HG02588 (cell line): ENCODE data around the gene MCC.
A peak's percentile ranks its signal among the peaks of the same experiment; 100 is the strongest.
"Not testable (repeated sequence)": the region's sequence is repeated elsewhere in the genome, so short reads cannot be mapped to it uniquely, and the experiment has no call there.

ENCODE experiments used
- ATAC-seq: cut with Tn5 transposase; IDR thresholded peaks from one replicate; pipeline ENCODE4 v1.9.1; 2021; ENCODE audit warnings: mild to moderate bottlenecking, moderate library complexity; ENCODE audit not compliant: unreplicated experiment

Gene MCC

DNA sequence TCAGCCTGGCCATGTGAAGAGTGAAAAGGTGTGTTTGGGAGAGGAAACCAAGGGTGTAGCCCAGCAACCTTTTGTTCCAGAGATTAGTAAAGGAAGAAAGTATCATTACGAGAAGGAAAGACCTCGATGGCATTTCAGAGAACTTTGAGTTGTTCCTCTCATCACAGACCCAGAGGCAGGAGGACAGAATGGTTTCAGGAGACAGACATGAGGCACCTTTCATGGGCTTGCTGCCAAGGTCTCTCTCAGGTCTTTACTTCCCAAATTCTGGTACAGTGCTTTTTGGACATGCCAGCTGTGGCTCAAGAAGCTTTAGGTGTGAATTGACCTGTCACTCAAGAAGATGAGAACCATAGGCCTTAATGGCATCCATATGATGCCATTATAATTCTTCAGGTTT lies 2.8 kb upstream of the MCC start:
- ATAC-seq: no peak

DNA sequence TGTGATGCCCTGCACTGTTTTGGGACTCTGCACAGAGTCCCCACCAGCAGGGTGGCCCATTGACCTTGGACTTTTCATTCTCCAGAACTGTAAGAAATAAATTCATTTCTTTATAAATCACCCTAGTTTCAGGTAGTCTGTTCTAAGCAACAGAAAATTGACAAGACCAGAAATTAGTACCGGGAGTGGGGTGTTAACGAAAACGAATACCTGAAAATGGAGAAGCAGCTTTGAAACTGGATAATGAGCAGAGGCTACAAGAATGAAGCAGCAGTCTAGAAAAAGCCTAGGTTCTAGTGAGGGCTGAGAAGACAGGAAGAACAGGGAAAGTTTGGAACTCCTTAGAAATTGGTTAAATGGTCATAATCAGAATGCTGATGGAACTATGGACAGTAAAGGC lies 2.1 kb upstream of the MCC start:
- ATAC-seq: no peak

DNA sequence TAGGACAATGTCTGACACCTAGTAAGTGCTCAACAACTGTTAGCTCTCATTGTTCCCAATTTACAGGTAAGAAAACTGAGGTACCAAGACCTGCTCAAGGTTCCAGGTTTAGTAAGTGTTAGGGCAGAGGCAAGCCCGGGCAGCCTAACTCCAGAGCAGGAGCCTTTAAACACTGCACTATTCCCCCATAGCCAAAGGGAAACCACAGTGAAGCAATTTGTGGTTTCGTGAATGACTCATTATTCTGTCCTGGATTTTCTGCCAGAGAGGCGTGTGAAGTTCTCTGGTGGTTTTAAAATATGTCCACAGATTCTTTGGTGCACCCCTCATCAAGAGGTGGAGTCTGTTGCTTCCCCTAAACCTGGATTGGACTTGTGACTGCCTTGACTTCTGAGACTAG lies 1.0 kb upstream of the MCC start:
- peak; percentile 53 for ATAC-seq

DNA sequence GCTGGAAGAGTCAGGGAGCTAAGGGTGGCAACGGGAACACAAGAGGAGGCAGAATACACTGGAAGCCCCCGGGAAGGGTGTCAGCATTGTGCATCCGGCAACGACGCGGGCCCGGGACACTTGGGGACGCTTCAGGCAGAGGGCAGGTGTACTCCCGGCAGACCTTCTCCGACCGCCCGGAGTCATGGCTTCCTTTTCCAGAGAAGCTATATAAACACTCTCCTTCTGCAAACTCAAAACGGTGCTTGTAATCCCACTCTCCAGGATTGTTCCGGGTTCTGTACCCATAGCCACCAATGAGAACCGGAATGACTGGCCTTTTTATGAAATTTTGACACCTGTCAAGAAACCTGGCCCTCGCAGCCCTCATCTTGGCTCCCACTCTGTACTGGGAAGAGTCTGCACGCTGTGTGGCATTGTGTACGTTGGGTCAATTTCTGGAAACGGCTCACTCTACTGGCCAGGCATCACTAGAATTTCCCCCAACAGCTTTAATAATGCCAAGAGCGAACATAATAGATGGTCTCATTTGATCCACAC lies 462 bp upstream of the MCC start:
- ATAC-seq: no peak

DNA sequence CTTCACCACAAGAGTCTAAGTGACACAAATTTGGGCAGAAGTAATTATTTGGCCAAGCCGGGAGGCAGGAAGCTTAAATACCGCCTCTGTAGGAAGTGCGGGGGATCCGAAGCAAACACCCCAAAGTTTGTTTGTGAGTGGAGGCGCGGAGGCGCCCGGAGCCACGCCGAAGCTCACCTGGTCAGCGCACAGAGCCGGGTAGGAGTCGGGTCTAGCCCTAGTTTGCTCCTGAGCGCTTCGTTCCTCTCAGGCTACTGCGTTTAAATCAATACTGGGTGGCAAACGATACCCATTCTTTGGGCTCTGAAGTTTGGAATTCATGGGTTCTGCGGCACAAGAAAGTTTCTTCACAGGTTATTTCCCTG lies 855 bp downstream of the MCC start:
- ATAC-seq: no peak

DNA sequence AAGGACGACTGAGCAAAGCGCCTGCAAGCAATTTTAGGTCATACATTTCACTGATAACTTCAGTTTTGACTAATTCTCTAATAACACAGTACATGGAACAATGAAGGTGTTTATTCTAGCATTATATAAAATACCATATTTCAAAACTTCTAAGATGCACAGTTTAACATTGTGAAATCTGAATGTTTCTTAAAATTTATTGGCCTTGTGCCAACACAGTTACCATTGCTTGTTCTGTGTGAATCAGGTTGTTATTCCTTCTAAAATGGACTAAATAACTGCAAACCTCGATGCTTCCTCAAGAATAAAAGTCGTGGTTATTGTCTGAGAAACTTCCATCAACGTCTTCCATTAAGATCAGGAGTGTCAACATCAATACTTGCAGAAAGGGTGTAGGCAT lies 8.0 kb downstream of the MCC start:
- no peak for ATAC-seq

DNA sequence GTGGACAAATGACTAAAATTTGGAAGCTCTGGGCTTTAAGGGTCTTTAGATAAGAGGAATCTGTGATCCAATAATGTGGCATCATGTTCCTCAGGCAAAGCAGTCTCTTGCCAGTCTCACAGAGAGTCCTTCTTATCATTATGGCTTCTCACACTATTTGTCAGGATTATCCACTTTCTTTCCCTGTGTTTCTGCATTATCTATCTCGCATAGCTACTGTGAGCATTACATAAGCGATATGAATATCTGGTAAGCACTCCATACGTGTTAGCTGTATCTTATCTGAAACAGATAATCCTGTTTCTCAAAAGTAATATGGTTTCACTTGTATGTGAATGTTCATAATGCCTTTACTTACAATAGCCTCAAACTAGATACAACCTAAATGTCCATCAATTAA lies 9.6 kb downstream of the MCC start:
- no peak for ATAC-seq

DNA sequence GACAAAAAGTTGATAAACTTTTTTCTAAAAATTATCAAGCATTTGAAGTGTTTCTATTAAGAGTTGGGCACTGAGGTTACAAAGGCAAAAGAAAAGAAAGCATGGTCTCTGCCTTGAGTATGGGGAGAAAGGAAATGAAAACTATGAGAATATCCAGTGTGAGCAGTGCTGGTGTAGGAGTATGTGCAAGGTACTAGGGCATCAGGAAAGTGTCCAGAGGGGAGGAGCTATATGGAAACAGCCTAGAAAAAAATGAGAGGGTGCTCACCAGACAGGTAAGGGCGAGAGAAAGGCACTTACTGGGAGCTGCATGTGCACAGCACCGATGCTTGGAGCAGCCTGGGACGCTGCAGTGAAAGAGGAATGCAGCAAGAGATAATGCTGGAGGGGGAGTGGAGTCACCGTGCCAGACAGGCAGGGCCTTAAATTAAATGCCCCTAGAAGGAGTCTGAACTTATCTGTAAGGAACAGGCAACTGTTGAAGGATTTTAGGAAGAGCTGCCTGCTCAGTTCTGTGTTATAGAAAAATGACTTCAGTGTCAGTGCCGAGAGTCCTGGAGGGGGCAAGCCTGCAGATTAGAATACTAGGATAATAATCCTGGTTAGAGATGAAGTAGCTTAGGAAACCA lies 14.0 kb downstream of the MCC start:
- ATAC-seq: no peak

DNA sequence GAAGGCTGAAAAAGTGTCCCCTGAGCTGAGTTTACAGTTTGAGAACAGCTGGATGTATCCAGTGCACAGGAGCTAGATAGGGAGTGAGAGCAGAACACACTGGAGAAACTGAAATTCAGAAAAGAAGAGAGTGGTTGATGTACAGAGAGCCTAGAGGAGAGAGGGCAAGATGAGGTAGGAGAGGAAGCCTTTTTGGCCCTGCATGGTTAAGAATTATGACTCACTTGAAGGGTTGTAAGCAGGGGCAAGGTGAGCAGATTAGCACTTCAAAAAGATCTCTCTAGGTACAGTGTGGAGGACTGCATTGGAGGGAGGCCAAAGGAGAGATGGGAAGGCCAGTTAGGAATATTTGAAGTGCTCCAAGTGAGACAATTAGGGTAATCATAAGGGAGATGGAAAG lies 25.2 kb downstream of the MCC start:
- no peak for ATAC-seq

DNA sequence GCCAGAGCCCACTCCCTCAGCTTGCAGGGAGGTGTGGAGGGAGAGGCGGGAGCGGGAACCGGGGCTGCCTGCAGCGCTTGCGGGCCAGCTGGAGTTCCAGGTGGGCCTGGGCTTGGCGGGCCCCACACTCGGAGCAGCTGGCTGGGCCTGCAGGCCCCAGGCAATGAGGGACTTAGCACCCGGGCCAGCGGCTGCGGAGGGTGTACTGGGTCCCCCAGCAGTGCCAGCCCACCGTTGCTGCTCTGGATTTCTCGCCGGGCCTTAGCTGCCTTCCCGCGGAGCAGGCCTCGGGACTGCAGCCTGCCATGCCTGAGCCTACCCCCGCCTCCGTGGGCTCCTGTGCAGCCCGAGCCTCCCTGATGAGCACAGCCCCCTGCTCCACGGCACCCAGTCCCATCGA lies 31.1 kb downstream of the MCC start:
- not testable (repeated sequence) for ATAC-seq

DNA sequence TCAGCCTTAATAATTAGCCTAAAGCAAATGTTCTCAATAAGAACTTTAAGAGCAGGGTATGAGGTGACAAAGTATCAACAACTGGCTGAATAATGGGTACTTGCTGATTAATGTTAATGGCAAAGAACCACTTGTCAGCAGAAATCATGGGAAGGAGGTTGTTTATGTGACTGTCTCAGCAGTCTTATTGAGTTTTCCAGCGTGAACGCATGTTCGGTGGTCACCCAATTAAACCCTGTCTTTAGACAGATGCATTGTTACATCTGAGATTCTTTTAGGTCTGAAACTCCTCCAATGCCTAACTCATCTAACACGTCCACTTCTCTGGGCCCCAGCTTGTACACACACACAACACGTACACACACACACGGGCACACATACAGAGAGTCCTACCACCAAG lies 35.3 kb downstream of the MCC start:
- no peak for ATAC-seq

DNA sequence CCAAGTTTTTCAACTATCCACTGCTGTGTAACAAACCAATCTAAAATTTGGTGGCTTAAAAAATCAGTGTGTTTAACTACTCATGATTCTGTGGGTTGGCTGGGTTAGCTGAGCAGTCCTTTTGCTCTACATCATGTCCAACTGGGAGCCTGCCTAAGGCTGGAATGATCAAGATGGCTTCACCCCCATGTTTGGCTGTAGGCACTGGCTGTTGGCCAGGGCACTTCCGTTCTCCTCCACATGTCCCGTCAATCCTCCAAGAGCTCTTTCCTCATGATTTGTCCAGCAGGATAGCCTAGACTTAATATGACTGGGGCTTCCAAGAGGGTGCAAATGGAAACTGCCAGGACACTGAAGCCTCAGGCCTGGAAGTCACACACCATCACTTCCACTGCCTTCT lies 36.5 kb downstream of the MCC start:
- ATAC-seq: no peak

DNA sequence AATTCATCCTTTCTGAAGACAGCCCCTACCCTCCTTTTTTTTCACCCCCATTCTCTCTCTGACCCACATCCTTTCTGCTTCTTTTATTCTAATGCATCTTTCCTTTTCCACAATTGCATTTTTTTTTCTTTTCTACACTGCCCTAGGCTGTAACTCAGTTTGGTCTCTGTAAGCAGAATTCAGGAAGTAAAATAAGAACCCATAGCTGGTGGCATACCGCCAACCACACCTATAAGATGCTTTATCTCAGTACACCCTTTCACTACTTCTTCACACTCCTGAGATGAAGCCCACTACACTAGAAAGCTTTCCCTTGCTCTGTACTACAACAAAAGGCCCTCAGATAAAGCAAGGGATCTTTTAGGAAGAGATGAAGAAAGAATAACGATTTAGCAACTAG lies 37.3 kb downstream of the MCC start:
- ATAC-seq: no peak

DNA sequence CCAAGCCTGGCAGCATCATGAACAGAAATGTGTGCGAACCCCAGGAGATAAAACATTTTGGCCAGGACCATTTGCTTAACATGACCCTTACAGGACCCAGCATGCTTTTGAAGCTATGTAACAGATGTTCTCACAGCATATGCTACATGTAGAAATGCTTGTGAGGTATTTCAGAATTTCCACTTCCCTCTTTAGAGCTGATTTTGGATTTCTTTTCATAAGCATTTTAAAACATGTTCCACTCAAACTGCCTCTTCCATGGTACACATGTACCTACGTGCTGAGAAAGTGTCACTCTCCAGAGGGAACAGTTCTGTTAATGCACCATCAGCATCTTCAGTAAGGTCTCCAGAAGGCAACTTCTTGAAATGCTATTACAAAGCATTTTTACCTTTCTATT lies 37.8 kb downstream of the MCC start:
- no peak for ATAC-seq

DNA sequence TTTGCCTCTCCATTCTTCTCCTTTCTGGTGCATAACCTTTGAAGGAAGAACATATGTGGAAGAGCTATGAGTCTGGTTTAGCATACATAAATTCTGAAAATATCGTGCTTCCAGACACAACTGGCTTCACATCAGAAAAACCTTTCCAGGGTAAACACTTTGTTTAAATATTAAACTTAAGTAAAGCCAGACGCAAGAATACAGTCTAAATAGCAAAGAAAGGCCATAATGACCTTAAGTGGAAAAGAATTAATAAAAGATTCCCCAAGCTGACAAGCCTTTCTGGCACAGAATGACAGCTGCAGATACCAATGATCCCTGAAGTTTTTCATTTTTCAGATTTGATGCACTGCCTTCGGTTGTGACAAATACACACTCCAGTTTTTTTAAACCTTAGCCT lies 40.0 kb downstream of the MCC start:
- ATAC-seq: no peak

DNA sequence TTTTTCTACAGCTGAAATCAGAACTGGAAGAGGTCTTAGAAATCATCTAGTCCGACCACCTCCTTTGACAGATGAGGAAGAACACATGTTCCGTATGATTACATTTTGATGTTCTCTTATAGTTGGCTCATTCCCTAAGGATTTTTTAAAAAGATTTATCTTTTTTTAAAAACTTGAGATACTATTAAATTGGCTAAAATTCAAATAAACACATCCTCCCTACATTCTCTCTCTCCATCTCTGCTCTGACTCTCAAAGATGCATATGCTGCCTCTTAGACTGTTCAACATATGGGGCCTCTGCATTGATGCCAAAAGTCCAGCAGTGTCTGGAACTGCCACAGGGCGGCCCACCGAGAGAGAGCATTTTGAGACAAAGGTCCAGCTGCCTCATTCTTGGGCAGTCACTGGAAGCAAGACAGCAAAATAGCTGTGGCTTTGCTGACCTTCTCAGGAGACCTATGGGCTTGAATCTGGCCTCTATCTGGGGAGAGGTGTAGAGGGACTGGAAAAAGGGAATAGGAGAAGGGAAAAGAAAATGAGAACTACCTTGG lies 40.7 kb downstream of the MCC start:
- ATAC-seq: no peak

DNA sequence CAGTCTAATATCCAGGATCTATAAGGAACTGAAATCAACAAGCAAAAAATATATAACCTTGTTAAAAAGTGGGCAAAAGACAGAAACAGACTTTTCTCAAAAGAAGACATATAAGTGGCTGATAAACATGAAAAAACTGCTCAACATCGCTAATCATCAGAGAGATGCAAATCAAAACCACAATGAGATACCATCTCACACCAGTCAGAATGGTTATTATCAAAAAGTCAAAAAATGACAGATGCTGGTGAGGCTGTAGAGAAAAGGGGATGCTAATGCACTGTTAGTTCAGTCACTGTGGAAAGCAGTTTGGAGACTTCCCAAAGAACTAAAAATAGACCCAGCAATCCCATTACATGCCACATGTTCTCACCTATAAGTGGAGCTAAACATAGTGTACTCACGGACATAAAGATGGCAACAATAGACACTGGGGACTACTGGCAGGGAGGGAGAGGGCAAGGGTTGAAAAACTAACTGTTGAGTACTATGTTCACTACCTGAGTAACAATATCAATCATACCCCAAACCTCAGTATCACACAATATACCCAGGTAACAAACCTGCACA lies 41.8 kb downstream of the MCC start:
- ATAC-seq: no peak

DNA sequence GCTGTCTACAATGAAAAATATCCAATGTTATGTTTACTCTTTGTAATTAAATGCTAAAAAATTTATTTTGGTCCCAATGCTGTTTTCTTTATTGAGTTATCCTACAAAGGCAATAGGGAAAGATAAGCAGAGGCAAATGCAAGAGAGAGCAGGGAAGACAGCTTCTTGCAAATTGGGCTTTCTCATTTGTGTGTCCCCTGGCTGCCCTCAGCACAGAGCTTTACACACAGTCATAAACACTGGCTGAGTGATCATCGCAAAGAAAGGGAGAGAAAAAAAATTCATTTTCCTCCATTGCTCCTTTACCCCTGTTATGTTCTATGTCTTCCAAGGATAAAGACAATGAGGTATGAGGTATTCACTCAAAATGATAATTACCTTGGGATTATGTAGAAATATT lies 51.1 kb downstream of the MCC start:
- ATAC-seq: no peak

DNA sequence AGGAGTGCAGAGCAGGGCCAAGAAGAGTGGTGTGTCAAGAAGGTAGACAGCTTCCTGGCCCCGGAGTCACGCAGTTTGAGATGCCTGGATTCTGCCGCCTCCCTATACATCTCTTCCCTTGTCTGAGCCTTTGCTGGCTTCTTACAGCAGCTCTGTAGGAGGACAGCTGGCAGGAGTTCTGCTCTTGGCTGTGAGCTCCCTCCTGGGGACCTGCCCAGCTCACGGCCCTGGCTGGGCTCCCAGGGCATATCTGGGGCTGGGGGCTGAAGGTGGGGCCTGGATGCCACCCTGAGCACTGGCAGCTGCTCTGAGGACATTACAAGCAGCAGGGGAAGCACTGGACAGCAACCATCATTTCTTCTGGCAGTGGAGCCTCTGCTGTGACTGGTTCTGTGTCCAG lies 52.7 kb downstream of the MCC start:
- ATAC-seq: no peak

DNA sequence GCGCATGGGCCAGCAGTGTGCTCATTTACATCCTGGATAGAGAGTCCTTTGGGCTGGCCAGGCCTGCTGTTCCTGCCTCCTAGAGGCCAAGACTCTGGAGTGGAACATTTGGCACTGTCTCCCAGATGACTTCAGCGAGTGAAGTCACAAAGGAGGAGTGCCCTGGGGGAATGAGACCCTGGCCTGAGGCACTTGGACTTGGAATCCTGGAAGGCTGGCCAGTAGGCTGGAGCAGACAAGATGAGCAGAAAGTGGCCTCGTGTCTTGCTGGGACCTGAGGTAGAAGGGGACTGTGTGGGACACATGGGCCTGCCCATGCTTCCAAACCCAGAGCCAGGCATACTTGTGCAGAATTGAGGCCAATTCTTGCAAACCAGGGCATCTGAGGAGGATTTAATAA lies 53.4 kb downstream of the MCC start, which contains the start of gene TSSK1B:
Gene TSSK1B (minus strand): TSS at position 101 of the 400 bp plus-strand sequence. CDS start 150 bp downstream, outside the sequence.
- ATAC-seq: no peak

DNA sequence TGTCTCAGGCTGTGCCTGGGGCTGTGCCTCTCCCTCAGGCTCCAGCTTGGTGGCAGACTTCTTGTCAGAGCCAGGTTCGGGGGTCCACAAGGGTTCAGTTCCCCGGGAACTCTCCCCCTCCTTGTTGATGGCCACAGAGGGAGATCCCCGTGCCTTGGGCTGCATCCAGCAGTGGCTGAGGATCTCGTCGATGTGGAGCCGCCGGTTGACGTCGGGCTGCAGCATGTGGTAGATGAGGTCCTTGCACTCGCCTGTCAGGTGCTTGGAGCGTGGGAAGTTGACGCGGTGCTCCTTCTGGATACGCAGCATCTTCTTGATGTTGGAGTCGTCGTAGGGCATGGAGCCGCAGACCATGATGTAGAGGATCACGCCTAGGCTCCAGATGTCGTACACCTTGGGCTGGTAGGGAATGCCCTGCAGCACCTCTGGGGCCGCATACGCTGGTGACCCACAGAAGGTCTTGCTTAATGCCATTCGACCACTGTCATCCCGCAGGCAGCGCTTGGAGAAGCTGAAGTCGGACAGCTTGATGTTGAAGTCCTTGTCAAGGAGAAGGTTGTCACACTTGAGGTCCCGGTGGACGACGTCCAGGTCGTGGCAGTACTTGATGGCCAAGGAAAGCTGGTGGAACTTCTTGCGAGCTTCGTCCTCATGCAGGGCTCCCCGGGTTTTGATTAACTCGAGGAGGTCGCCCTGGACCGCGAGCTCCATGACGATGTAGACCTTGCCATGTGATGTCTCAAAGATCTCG lies 54.2 kb downstream of the MCC start:
- ATAC-seq: no peak

DNA sequence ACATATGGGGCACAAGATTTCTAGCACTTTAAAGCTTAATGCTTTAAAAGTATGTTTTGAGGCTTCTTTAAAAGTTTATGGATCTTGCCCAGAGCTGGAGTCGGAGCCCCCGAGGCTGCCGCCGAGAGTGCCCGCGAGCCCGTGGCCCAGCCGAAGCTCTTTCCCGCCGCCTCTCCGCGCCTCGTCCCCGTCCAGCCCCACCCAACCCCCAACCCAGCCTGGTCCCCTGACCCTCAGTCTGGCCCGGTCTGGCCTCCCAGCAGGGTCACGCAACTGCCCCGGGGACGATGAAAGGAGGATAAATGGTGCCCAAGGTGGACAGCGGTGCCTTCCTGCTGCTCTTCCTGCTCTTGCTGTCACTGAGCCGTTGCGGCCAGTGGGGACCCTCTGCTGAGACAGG lies 55.2 kb downstream of the MCC start:
- ATAC-seq: no peak
